Suprapubic skin (tissue), 3 donors: Measurements from ENCODE around the gene RRP1.

Experiments used
- EP300 ChIP-seq: sonication (generic); formaldehyde crosslinking; IDR thresholded peaks from one replicate; pipeline ENCODE4 v1.6.1; 2017; ENCODE audit warnings: antibody characterized with exemption
- POLR2A ChIP-seq, 2 donors: fragments of 450-650 bp; IDR thresholded peaks; one replicate each; pipeline ENCODE4 v1.6.1; 2017; ENCODE audit warnings: antibody characterized with exemption in 2 of 2, mild to moderate bottlenecking in 2 of 2, moderate library complexity in 2 of 2
- TF ChIP-seq, protein P1 (sequence below), 2 donors: fragments of 200-600 bp in 1 of 2; fragments of 450-650 bp in 1 of 2; sonication (generic) in 1 of 2; IDR thresholded peaks; one replicate each; pipeline ENCODE4 v1.5.1; 2016 to 2019; ENCODE audit warnings: antibody characterized with exemption in 2 of 2, mild to moderate bottlenecking in 1 of 2, moderate library complexity in 1 of 2

DNA sequence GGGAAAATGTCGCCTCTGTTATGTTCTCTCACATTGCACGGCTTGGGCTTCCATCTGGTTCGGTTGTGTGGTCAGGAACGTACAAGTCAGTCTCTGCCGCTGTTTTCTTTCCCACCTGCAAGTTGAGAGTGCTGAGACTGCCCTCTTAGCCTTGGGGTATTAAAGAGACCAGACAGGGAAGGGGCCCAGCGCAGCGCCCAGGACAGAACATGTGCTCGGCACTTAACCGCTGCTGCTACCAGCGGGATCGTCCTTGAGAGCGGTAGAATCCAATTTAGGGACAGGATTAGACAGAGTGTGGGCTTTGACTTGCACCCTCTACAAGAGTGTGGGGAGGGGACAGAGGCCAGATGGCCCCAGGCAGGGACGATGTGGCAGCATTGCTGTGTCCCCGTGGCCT is 57.9 kb downstream of the RRP1 start:
- TF ChIP-seq, protein P1, sequence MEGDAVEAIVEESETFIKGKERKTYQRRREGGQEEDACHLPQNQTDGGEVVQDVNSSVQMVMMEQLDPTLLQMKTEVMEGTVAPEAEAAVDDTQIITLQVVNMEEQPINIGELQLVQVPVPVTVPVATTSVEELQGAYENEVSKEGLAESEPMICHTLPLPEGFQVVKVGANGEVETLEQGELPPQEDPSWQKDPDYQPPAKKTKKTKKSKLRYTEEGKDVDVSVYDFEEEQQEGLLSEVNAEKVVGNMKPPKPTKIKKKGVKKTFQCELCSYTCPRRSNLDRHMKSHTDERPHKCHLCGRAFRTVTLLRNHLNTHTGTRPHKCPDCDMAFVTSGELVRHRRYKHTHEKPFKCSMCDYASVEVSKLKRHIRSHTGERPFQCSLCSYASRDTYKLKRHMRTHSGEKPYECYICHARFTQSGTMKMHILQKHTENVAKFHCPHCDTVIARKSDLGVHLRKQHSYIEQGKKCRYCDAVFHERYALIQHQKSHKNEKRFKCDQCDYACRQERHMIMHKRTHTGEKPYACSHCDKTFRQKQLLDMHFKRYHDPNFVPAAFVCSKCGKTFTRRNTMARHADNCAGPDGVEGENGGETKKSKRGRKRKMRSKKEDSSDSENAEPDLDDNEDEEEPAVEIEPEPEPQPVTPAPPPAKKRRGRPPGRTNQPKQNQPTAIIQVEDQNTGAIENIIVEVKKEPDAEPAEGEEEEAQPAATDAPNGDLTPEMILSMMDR (IDR thresholded peaks at IDR 0.05): no peak
- no peak for TF ChIP-seq POLR2A (IDR thresholded peaks at IDR 0.05)
- no peak for TF ChIP-seq EP300
